Naive thymus-derived CD8-positive, alpha-beta T cell (primary cell): ENCODE results near the gene BACH2. TPM values are rescaled to one million over a fixed set of nuclear protein-coding genes. Genes with fewer than 3 reads are reported as not detected.
"Not testable (repeated sequence)": the region's sequence is repeated elsewhere in the genome, so short reads cannot be mapped to it uniquely, and the experiment has no call there.

ENCODE experiments used
- ATAC-seq, 2 donors: fragments of 150-1000 bp; cut with Tn5 transposase in 1 of 2; sonication (Bioruptor Pico), chemical (Tn5 transposase) in 1 of 2; 1 replicate in 1 of 2; 2 replicates in 1 of 2; pipeline ENCODE4 v1.10.0; 2021; ENCODE audit warnings: mild to moderate bottlenecking in 2 of 2, moderate library complexity in 2 of 2
- POLR2A ChIA-PET: fragments of 350-600 bp; sonication (Branson Sonifier 250); formaldehyde crosslinking; loops from one replicate; lab custom pipeline; 2021; ENCODE audit warnings: antibody characterized with exemption; lab: Charles Lee
- DNase-seq, 10 donors: peaks; one replicate each; pipeline versions ENCODE4 v3.0.0 to v3.0.0-alpha.2; 2020 to 2022
- H3K27ac Mint-ChIP-seq, 10 donors: one replicate each; pipeline ENCODE4 v1.8.0; 2020 to 2022; ENCODE audit warnings: mild to moderate bottlenecking in 10 of 10, mixed read lengths in 10 of 10, moderate library complexity in 4 of 10, inconsistent platforms in 1 of 10
- H3K27me3 Mint-ChIP-seq, 5 donors: one replicate each; pipeline ENCODE4 v1.8.0; 2021 to 2022; ENCODE audit warnings: mixed read lengths in 5 of 5
- H3K36me3 Mint-ChIP-seq, 3 donors: one replicate each; pipeline ENCODE4 v1.8.0; 2020 to 2022; ENCODE audit warnings: mixed read lengths in 3 of 3, mild to moderate bottlenecking in 2 of 3, inconsistent platforms in 1 of 3
- H3K4me1 Mint-ChIP-seq, 4 donors: one replicate each; pipeline ENCODE4 v1.8.0; 2021 to 2022; ENCODE audit warnings: mixed read lengths in 4 of 4
- H3K4me3 Mint-ChIP-seq, 10 donors: one replicate each; pipeline ENCODE4 v1.8.0; 2020 to 2022; ENCODE audit warnings: mild to moderate bottlenecking in 10 of 10, mixed read lengths in 10 of 10, moderate library complexity in 6 of 10, inconsistent platforms in 1 of 10
- H3K9me3 Mint-ChIP-seq, 9 donors: one replicate each; pipeline ENCODE4 v1.8.0; 2020 to 2022; ENCODE audit warnings: mixed read lengths in 9 of 9, mild to moderate bottlenecking in 3 of 9, inconsistent platforms in 1 of 9, moderate library complexity in 1 of 9
- polyA plus RNA-seq, 3 donors: library from polyadenylated mRNA; unstranded; fragments of 300-500 nt; fragmentation: Illumina TruSeq; gene quantifications; one replicate each; pipeline ENCODE4 v1.2.3, GENCODE V29; 2021
- total RNA-seq, 8 experiments: library from RNA in 2 of 8; stranded (reverse) in 2 of 8; gene quantifications; one replicate each; pipeline ENCODE4 v1.2.3 and lab custom pipeline; 2021 to 2026

Gene BACH2
- total RNA-seq = 100 to 1,000 TPM; 116 to 126 TPM
- polyA plus RNA-seq = 10 to 100 TPM; 17.5 to 29.3 (median 21.7) TPM
- total RNA-seq (lab: John Stamatoyannopoulos, UW) = 190 to 467 (median 230) reads per million in 6 experiments

DNA sequence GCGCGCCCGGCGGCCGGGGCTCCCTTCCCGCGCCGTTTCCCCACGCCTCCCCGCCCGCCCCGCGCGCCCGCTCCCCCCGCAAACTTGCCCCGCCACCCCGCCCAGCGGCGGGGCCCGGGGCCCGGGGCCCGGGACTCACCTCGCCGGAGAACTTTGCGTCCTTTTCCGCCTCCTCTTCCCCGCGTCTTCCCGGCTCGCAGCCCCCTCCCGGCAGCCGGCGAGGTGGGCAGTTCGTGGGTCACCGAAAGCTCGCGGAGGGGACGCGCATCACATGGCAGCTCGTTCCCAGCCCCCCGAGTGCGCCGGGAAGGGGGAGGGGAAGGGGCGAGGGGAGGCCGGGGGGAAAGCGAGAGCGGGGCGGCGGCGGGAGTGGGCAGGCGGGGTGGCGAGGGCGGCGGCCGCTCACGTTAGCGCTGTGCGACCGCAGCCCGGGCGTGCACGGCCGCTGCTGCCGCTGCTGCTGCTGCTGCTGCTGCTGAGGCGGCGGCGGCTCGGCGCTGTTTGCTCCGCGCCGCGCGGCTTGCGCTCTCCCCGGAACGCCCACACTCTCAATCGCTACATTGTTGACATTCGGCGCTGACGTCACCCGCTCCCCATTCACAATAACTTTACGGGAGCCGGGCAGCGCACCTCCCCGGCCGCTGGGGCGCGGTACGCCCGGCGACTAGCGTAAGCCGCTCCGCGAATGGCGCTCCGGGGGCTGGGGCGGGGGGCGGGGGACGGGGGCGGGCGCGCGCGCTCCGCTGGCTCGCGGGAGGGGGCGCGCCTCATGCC lies at the start of gene BACH2:
Gene BACH2, minus strand, starts transcription at position 503 of the 774 bp plus-strand sequence. CDS start 287,999 bp downstream, outside the sequence.
- peaks cover 0 to 10% (median 2%) of the 10 kb centered on the region in 3 donors for H3K36me3 Mint-ChIP-seq
- H3K9me3 Mint-ChIP-seq = no peaks in the 10 kb centered on the region
- H3K27ac Mint-ChIP-seq = peak within 1 kb of the TSS; percentile 89 to 99 (median 97)
- peak within 1 kb of the TSS; percentile 84 to 99 (median 92) for H3K4me3 Mint-ChIP-seq
- H3K4me1 Mint-ChIP-seq = peaks cover 16 to 46% (median 34%) of the 10 kb centered on the region in 4 donors
- POLR2A ChIA-PET = interaction anchor here (0.8 to 6.1 kb wide), 36 partner anchors 10 to 356 kb away, joined by 3 to 65 read pairs (median 5); no protein-coding TSS in a partner anchor
- no peaks in the 10 kb centered on the region for H3K27me3 Mint-ChIP-seq
- ATAC-seq (peak; percentile 69 to 73), DNase-seq (peak; percentile 87 to 98 (median 95))

DNA sequence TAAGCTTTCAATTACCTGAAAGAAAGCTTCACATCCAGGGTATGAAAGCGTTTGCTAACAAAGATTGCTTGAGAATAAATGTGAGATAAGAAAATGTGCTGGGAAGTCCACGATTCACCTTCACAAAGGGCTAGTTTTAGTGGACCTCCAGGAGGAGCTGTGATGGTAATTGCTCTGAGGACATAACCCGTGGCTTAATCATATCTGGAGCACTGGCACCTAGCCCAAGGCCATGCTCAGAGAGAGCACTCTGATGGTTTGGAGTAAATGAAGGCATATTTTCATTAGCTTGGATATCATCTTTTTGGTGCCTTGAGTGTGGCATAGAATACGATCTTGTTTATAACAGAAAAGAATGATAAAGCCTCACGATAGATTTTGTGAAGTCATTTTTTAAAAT lies 46.9 kb upstream of the BACH2 start:
- ATAC-seq = no peak
- Mint-ChIP-seq H3K9me3 (peaks cover 0 to 10% (median 0%) of the 10 kb centered on the region in 9 donors), H3K4me3 (no peak overlapping the region), H3K36me3 (peaks cover 2 to 3% (median 3%) of the 10 kb centered on the region in 3 donors), H3K27ac (no peak overlapping the region), H3K4me1 (peaks cover 0 to 5% (median under 1%) of the 10 kb centered on the region in 4 donors), H3K27me3 (no peaks in the 10 kb centered on the region)
- no peak for DNase-seq
- POLR2A ChIA-PET = interaction anchor here (0.8 kb wide), 1 partner anchor 12 kb away, joined by 4 read pairs; no protein-coding TSS in a partner anchor

DNA sequence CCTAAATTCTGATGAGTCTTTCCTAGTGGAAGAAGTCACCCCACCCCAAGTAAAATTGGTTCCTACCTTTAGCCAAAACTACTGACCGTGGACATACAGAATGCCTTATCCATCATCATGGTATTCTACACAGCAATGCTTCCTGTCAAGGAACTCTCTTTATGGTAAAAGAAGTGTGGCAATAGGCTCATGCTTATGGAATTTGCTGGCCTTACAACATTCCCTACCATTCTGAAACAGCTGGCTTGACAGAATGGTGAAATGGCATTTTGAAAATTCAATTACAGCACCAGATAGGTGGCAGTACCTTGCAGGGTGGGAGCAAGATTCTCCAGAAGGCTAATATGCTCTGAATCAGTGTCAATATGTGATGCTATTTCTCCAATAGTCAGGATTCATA lies 41.8 kb upstream of the BACH2 start:
- DNase-seq (no peak), ATAC-seq (no peak)
- Mint-ChIP-seq H3K4me1 (peaks cover 0 to 6% (median 0%) of the 10 kb centered on the region in 4 donors), H3K27ac (no peak overlapping the region), H3K4me3 (no peak overlapping the region), H3K9me3 (peaks cover 0 to 10% (median 2%) of the 10 kb centered on the region in 9 donors), H3K36me3 (peaks cover 0 to 10% (median 9%) of the 10 kb centered on the region in 3 donors), H3K27me3 (no peaks in the 10 kb centered on the region)
- POLR2A ChIA-PET = interaction anchor here (1.0 kb wide), 1 partner anchor 9 kb away, joined by 3 read pairs; no protein-coding TSS in a partner anchor

DNA sequence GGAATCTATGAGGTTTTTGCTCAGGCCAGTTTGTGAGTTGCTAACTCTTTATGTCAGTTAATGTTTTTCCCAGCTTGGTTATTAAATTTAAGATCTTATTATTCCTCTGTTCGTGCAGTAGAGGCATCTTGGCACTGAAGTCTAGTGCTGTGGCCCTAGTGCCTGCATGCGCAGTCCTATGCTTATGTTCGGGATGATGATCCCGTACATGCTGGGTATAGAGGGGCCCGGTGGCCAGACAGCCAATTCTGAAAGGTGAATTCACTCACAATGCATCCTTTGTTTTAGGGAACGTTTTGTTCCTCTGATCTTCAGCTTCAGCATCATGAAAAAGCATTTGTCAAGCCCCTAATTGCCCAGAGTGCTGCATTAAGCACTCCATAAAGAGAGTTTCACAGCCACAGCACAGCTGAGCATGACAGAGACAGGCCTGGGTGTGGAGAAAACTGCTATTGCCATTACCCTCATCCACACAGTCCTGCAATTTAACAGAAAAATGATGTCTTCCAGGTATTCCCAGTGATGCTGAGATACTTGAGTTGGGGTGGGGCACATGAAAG lies 39.8 kb upstream of the BACH2 start:
- Mint-ChIP-seq H3K36me3 (peaks cover 0 to 20% (median 13%) of the 10 kb centered on the region in 3 donors), H3K4me1 (peaks cover 0 to 6% (median 2%) of the 10 kb centered on the region in 4 donors), H3K27ac (peak overlapping the region in 1 of 10 donors; percentile 33), H3K27me3 (no peaks in the 10 kb centered on the region), H3K9me3 (peaks cover 0 to 10% (median 2%) of the 10 kb centered on the region in 9 donors), H3K4me3 (no peak overlapping the region)
- POLR2A ChIA-PET = no interaction called here
- no peak for ATAC-seq
- no peak for DNase-seq

DNA sequence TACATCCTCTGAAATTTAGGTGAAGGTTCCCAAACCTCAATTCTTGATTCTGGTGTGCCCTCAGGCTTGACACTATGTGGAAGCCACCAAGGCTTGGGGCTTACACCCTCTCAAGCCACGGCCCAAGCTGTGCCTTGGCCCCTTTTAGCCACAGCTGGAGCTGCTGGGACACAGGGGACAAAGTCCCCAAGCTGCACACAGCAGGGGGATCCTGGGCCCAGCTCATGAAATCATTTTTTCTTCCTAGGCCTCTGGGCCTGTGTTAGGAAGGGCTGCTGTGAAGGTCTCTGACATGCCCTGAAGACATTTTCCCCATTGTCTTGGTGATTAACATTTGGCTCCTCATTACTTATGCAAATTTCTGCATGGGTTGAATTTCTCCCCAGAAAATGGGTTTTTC lies 37.3 kb upstream of the BACH2 start:
- H3K9me3 Mint-ChIP-seq = peaks cover 0 to 10% (median 0%) of the 10 kb centered on the region in 9 donors
- POLR2A ChIA-PET = no interaction called here
- H3K27me3 Mint-ChIP-seq = no peaks in the 10 kb centered on the region
- H3K4me3 Mint-ChIP-seq = no peak overlapping the region
- H3K27ac Mint-ChIP-seq = no peak overlapping the region
- H3K4me1 Mint-ChIP-seq = peaks cover 0 to 11% (median 4%) of the 10 kb centered on the region in 4 donors
- no peak for DNase-seq
- ATAC-seq = no peak
- peaks cover 0 to 20% (median 13%) of the 10 kb centered on the region in 3 donors for H3K36me3 Mint-ChIP-seq

DNA sequence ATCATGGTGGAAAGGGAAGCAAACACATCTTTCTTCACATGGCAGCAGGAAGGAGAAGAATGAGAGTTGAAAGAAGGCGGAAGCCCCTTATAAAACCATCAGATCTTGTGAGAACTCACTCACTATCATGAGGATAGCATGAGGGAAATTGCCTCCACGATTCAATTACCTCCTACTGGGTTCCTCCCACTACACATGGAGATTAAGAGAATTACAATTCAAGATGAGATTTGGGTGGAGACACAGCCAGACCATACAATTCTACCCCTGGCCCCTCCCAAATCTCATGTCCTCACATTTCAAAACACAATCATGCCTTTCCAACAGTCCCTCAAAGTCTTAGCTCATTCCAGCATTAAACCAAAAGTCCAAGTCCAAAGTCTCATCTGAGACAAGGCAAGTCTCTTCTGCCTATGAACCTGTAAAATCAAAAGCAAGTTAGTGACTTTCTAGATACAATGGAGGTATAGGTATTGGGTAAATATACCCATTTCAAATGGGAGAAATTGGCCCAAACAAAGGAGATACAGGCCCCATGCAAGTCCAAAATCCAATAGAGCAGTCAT lies 36.4 kb upstream of the BACH2 start:
- ATAC-seq, H3K27me3 Mint-ChIP-seq, POLR2A ChIA-PET, H3K9me3 Mint-ChIP-seq, H3K4me3 Mint-ChIP-seq, H3K27ac Mint-ChIP-seq, DNase-seq: not testable (repeated sequence)
- Mint-ChIP-seq H3K36me3 (peaks cover 0 to 20% (median 13%) of the 10 kb centered on the region in 3 donors), H3K4me1 (peaks cover 0 to 11% (median 4%) of the 10 kb centered on the region in 4 donors)

DNA sequence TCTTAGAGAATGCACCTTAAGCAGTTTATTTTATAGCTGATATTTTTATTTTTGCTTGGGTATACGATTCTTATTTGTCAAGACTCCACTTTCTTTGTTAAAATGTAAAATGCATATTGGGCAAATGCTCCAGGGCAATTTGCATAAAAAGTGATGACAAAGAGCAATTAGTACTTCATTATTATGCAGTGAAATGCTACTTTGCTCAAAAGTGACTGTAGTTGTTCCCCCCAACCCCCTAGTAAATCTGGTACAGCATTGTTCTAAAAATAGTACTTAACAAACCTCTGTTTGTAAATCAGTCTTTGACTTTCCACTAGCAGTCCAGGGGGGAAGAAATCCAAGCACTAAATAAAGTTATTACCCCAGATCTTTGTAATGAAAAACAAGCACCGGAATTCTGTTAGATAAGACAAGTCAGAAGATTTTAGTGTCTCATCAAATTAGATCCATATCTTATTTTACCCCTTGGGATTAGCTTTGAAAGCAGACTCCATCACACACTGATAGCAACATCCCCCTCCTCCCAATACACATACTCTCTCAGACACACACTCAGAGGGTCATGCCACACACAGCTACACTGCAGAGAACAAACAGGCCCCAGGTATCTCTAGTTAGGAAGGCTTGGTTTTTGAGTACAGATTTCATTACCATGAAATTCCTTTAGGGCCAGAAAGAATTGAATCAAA lies 32.9 kb upstream of the BACH2 start:
- ATAC-seq (no peak), DNase-seq (no peak)
- Mint-ChIP-seq H3K36me3 (peaks cover 0 to 17% (median 15%) of the 10 kb centered on the region in 3 donors), H3K27me3 (no peaks in the 10 kb centered on the region), H3K4me3 (no peak overlapping the region), H3K9me3 (peaks cover 0 to 10% (median 0%) of the 10 kb centered on the region in 9 donors), H3K27ac (peak overlapping the region in 1 of 10 donors; percentile 35), H3K4me1 (peaks cover 3 to 11% (median 4%) of the 10 kb centered on the region in 4 donors)
- POLR2A ChIA-PET = no interaction called here

DNA sequence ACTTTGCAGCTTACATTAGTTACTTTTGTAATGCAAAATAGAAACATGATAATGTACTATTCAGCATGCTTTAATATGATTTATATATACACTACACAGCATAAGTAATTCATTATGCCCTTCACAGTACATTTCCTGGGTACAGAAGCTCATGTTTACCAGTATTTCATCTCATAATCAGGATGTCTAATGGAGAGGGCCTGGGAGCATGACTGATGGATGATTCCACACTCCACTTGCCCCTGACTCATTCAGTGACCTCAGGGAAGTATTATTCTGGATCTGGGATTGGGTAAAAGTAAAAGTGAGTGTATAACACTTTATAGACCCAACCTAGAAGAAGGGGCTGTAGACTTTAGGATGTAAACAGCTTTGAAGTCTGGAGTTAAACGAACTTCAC lies 31.4 kb upstream of the BACH2 start:
- ATAC-seq (no peak), DNase-seq (no peak)
- peaks cover 0 to 5% (median 2%) of the 10 kb centered on the region in 3 donors for H3K36me3 Mint-ChIP-seq
- peaks cover 0 to 4% (median 0%) of the 10 kb centered on the region in 9 donors for H3K9me3 Mint-ChIP-seq
- H3K4me1 Mint-ChIP-seq = peaks cover 2 to 11% (median 3%) of the 10 kb centered on the region in 4 donors
- H3K27me3 Mint-ChIP-seq = no peaks in the 10 kb centered on the region
- POLR2A ChIA-PET = interaction anchor here (0.6 kb wide), 1 partner anchor 173 kb away, joined by 3 read pairs; no protein-coding TSS in a partner anchor
- H3K27ac Mint-ChIP-seq = no peak overlapping the region
- H3K4me3 Mint-ChIP-seq = no peak overlapping the region

DNA sequence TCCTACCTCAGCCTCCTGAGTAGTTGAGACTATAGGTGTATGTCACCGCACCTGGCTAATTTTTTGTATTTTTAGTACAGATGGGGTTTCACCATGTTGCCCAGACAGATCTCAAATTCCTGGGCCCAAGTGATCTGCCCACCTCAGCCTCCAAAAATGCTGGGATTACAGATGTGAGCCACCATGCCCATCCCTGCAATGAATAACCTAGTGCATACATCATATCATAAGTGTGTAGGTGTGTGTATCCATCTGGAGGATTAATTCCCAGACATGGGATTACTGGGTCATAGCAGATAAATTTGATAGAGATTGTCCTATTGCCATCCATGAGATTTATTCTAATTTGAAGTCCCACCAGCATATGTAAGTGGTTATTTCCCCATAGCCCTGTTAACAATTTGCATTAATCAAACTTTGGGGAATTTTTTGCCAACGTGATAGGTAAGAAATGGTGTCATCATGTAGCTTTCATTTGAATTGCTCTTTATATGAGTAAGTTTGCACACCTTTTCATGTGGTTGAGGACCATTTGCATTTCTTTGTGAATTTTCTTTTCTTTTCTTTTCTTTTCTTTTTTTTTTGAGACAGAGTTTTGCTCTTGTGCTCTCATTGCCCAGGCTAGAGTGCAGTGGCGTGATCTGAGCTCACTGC lies 29.9 kb upstream of the BACH2 start:
- H3K4me3 Mint-ChIP-seq = no peak overlapping the region
- ATAC-seq (no peak), DNase-seq (no peak)
- H3K27me3 Mint-ChIP-seq = no peaks in the 10 kb centered on the region
- peaks cover 0 to 1% (median 0%) of the 10 kb centered on the region in 9 donors for H3K9me3 Mint-ChIP-seq
- POLR2A ChIA-PET = no interaction called here
- peaks cover 2 to 8% (median 3%) of the 10 kb centered on the region in 4 donors for H3K4me1 Mint-ChIP-seq
- H3K36me3 Mint-ChIP-seq = peaks cover 0 to 4% (median 0%) of the 10 kb centered on the region in 3 donors
- no peak overlapping the region for H3K27ac Mint-ChIP-seq

DNA sequence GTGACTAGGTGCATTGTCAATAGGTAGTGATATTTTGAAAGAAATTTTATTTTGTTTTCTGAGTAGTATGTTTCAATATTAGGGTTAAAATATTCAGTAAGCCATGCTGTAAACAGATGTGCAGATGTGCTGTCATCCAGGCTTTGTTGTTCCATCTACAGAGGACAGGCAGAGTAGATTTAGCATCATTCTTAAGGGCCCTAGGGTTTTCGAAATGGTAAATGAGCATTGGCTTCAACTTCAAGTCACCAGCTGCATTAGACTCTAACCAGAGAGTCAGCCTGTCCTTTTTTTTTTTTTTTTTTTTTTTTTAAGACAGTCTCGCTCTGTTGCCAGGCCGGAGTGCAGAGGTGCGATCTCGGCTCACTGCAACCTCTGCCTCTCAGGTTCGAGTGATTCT lies 27.1 kb upstream of the BACH2 start:
- peaks cover 0 to 19% (median 7%) of the 10 kb centered on the region in 4 donors for H3K4me1 Mint-ChIP-seq
- H3K27ac Mint-ChIP-seq = no peak overlapping the region
- H3K27me3 Mint-ChIP-seq = no peaks in the 10 kb centered on the region
- POLR2A ChIA-PET = interaction anchor here (0.7 kb wide), 1 partner anchor 964 kb away, joined by 3 read pairs; no protein-coding TSS in a partner anchor
- H3K9me3 Mint-ChIP-seq = peaks cover 0 to 1% (median 0%) of the 10 kb centered on the region in 9 donors
- H3K36me3 Mint-ChIP-seq = peaks cover 0 to 4% (median 0%) of the 10 kb centered on the region in 3 donors
- DNase-seq (no peak), ATAC-seq (no peak)
- no peak overlapping the region for H3K4me3 Mint-ChIP-seq

DNA sequence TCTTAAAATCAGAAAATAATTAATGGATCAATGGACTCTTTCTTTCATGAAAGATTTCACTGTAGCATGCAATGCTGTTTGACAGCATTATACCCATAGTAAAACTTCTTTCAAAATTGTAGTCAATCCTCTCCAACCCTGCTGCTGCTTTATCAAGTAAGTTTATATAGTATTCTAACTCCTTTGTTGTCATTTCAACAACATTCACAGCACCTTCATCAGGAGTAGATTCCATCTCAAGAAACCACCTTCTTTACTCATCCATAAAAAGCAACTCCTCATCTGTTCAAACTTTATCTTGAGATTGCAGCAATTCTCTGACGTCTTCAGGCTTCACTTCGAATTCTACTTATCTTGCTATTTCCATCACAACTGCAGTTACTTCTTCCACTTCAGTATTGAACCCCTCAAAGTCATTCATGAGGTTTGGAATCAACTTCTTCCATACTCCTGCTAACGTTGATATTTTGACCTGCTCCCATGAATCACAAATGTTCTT lies 26.4 kb upstream of the BACH2 start:
- Mint-ChIP-seq H3K27ac (no peak overlapping the region), H3K4me1 (peaks cover 0 to 20% (median 7%) of the 10 kb centered on the region in 4 donors), H3K36me3 (peaks cover 0 to 4% (median 0%) of the 10 kb centered on the region in 3 donors), H3K9me3 (peaks cover 0 to 1% (median 0%) of the 10 kb centered on the region in 9 donors), H3K4me3 (no peak overlapping the region), H3K27me3 (no peaks in the 10 kb centered on the region)
- ATAC-seq = no peak
- POLR2A ChIA-PET = interaction anchor here (0.7 kb wide), 1 partner anchor 964 kb away, joined by 3 read pairs; no protein-coding TSS in a partner anchor
- DNase-seq = no peak
